Measurements from ENCODE around the gene CRYGB. TPM values are rescaled to one million over a fixed set of nuclear protein-coding genes. Genes with fewer than 3 reads are reported as not detected.

The CRYGB gene
- total RNA-seq, 1 experiment from 2014 or later, result not detected

GRCh38 chr2:208172125-208172524 lies 26.2 kb upstream of the CRYGB start:
- H2BK5ac ChIP-seq (ENCODE audit: insufficient read length, low read length), result no peak overlapping the region
- no peaks in the 10 kb centered on the region; a peak in 1 of 5 replicates for H3K9me3 Mint-ChIP-seq

More at GRCh38 chr2:208172125-208172524, 26.2 kb upstream of the CRYGB start:
- H2BK120ac ChIP-seq (ENCODE audit: low read depth, low read length, poor library complexity, severe bottlenecking), result no peak overlapping the region
- H3K14ac ChIP-seq (ENCODE audit: insufficient read depth, low read length), result no peak overlapping the region
- no peaks in the 10 kb centered on the region for H3K79me2 ChIP-seq (ENCODE audit: insufficient read depth, low read length)
- no peak overlapping the region for H3K4ac ChIP-seq (ENCODE audit: low read depth, low read length)
- TF ChIP-seq CTCF (conservative IDR thresholded peaks at IDR 0.05), result no peak
- no peak overlapping the region for H2AFZ ChIP-seq (ENCODE audit: low read length)
- no peaks in the 10 kb centered on the region for H4K20me1 ChIP-seq (ENCODE audit: control insufficient read depth, insufficient read depth, insufficient read length)
- no peak overlapping the region for H2BK20ac ChIP-seq (ENCODE audit: low read depth, low read length, poor library complexity, severe bottlenecking)
- H3K79me1 ChIP-seq (ENCODE audit: insufficient read depth, low read depth, low read length, poor library complexity, severe bottlenecking), result no peaks in the 10 kb centered on the region
- no peak overlapping the region for H3K56ac ChIP-seq (ENCODE audit: insufficient read length, low read depth, low read length)
- H3K9ac ChIP-seq (ENCODE audit: extremely low read depth, insufficient read length, low read length), result no peak overlapping the region
- no peaks in the 10 kb centered on the region for H3K23me2 ChIP-seq (ENCODE audit: insufficient read length, low read depth, low read length, poor library complexity, severe bottlenecking)
- H3T11ph ChIP-seq (ENCODE audit: low read length), result no peak overlapping the region
- H4K8ac ChIP-seq (replicated peaks; ENCODE audit: insufficient read length, low read depth, low read length), result no peak overlapping the region
- no peaks in the 10 kb centered on the region for H3K4me1 ChIP-seq (ENCODE audit: insufficient read depth, low read length)
- Mint-ChIP-seq H3K4me3 (no peak overlapping the region), H3K36me3 (ENCODE audit: insufficient read depth in 1 of 3, low read depth in 3 of 3) (no peaks in the 10 kb centered on the region), H3K27me3 (ENCODE audit: low read depth) (no peaks in the 10 kb centered on the region; the same call in 1 of the 2 replicates), H3K27ac (peak overlapping the region in 1 of 3 experiments; percentile 15; a peak in 1 of 7 replicates), H3K4me1 (peaks cover 2 to 9% of the 10 kb centered on the region in 2 experiments; a peak in 3 of 4 replicates)
- H3K18ac ChIP-seq (ENCODE audit: insufficient read length, low read depth, low read length), result no peak overlapping the region
- H3K23ac ChIP-seq (ENCODE audit: insufficient read length, low read depth, low read length), result no peak overlapping the region
- H3K27me3 ChIP-seq (ENCODE audit: insufficient read depth, low read length), result no peaks in the 10 kb centered on the region
- DNase-seq, result no peak
- H4K5ac ChIP-seq (ENCODE audit: insufficient read length, low read depth, low read length), result no peak overlapping the region
- WGBS (ENCODE audit: extremely low coverage, insufficient read length, low lambda C conversion rate), result no CpG with 5 or more reads among the region's 4 CpGs
- no peak overlapping the region for H2AK5ac ChIP-seq (ENCODE audit: insufficient read length, low read length)
- H2BK15ac ChIP-seq (ENCODE audit: low read depth, low read length), result no peak overlapping the region
- no peaks in the 10 kb centered on the region for H3K9me3 ChIP-seq (ENCODE audit: control insufficient read depth, low read depth, low read length)
- H4K91ac ChIP-seq (ENCODE audit: insufficient read length, low read depth, low read length), result no peak overlapping the region
- no peak overlapping the region for H3K27ac ChIP-seq (ENCODE audit: insufficient read length, low read depth, low read length)
- no peak overlapping the region for H3K4me2 ChIP-seq (ENCODE audit: insufficient read depth, insufficient read length, low read length)
- H2BK12ac ChIP-seq (ENCODE audit: insufficient read length, low read depth, low read length), result no peak overlapping the region

Measured in H9 (cell line).